Measurements from ENCODE around the gene DPF3. TPM values are rescaled to one million over a fixed set of nuclear protein-coding genes. Genes with fewer than 3 reads are reported as not detected.

DPF3 gene
- polyA plus RNA-seq, 1 donor, result 4.5 TPM

- DNase-seq, result no peak
Measured at GRCh38 chr14:72904218-72904617, 10.3 kb upstream of the DPF3 start.

- DNase-seq, result no peak
Measured at GRCh38 chr14:72903716-72904115, 9.8 kb upstream of the DPF3 start.

DNA sequence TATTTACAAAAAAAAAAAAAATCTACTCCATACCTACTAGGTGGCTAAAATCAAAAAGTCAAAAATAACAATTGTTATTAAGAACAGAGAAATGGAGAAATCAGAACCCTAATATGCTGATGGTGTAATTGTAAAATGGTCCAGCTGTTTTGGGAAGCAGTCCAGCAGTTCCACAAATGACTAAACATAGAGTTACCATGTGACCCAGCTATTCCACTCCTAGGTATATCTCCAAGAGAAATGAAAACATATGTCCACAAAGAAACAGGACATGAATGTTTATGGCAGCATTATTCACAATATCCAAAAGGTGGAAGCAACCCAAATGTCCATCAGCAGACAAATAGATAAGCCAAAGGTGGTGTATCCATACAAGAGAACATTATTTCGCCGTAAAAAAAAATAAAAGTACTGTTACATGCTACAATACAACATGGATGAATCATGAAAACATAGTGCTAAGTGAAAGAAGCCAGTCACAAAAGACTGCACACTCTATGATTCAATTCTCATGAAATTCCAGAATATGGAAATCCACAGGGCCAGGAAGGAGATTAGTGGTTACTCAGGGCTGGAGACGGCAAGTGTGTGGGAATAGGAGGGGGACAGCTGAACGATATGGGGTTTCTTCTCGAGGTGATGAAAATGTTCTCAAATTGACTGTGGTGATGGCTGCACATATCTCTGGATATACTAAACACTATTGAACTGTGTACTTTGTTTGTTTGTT lies 9.1 kb upstream of the DPF3 start:
- DNase-seq, result no peak

DNA sequence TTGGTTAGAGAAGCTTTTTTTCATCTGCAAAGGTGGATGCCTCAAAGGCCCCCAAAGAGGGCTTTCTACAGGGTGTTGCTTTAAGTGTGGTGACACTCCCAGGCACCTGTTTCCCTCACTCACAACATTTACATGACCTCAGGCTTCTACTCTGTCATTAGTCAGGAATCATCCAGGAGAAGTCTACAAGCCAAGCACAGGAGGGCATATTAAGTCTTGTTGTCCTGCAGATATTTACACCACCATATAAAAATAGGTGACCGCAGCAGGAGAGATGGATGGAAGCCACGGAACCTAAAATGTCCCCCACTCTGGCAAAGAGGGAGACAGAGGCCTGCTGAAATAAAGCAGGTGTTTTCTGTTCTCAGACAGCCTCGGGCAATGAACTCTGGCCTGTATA lies 7.5 kb upstream of the DPF3 start:
- DNase-seq, result no peak

DNA sequence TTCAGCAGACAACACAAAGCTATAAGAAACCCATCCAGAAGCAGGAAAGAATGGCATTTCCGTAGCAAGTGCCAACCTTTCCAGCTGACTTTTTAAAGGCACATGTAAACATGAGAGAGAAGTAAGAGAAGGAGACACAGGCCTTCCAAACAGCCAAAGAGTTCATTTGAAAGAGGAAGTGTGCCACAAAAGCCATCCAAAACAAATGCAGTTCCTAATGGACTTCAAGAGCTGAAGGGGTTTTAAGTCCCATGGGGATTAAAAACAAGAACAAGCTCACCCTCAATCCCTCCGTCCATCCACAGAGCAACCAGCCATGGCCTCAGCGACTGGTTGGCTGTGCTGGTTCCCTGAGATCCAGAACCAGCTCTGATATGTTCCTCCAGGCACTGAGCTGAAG lies 4.5 kb upstream of the DPF3 start:
- DNase-seq, result no peak

- no peak for DNase-seq
Measured at GRCh38 chr14:72894623-72895378, 900 bp upstream of the DPF3 start.

GRCh38 chr14:72894323-72894622 lies 372 bp upstream of the DPF3 start:
- no peak for DNase-seq

- no peak for DNase-seq
Measured at GRCh38 chr14:72892879-72893635, 844 bp downstream of the DPF3 start.

- DNase-seq, result no peak
Measured at GRCh38 chr14:72892103-72892878, 1.6 kb downstream of the DPF3 start.

DNA sequence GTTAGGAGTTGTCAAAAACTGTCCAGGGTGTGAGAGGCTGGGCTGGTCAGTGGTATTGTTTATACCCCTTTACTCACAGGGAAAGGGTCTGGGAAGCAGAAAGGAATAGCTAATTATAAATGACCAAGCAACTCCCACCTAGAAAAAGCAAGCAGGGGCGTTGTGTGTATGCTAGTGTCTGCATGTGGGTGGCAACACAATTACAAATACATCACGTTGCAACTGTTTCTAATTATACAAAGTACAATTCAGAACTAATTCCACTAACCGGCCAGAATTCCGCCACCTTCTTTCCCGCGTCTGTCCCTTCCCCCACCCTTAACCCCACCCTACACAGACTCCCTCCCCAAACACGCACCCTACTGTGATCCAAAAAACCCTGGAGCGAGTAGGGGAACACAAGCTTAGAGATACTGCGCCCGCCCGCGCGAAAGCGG lies 2.2 kb downstream of the DPF3 start:
- no peak for DNase-seq

GRCh38 chr14:72889366-72889765 lies 4.5 kb downstream of the DPF3 start:
- DNase-seq, result no peak

GRCh38 chr14:72888636-72889201 lies 5.2 kb downstream of the DPF3 start:
- DNase-seq, result no peak

DNA sequence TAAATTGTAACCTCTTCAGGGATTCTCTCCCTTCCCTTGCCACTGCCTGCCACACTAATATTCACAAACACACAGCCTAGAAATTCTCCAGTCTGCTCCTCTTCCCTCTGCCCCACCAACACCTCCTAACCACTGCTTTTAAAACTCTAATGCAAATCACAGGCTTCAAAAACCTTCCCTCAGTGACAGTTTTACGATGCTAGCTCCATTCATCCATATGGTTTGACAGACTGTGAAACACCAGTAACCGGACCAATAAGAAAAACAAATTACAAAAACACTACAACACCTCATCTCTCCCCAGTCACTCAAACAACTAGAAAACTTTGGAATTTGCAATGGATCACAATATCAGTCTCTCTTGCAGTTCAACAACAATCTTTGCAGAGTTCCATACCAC lies 5.7 kb downstream of the DPF3 start:
- DNase-seq, result no peak

DNA sequence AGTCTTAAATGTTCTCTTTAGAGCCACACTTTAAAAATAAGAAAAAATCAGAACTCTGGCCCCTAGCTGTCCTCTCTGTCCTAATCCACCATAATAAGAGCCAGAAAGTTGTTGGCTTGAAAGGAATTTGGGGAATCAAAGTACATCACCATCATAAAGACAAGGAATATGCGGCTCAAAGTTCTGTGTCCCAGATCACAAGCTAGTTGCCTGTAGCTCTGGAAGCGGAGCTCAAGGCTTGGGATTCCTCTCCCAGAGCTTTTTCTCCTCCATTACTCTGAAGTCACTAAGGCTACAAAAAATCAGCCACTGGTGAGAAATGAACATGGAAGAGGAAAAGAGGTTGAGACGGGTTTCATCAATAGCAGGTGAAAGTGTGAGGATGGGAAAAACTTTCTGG lies 6.4 kb downstream of the DPF3 start:
- no peak for DNase-seq

GRCh38 chr14:72884386-72884785 lies 9.5 kb downstream of the DPF3 start:
- no peak for DNase-seq

DNA sequence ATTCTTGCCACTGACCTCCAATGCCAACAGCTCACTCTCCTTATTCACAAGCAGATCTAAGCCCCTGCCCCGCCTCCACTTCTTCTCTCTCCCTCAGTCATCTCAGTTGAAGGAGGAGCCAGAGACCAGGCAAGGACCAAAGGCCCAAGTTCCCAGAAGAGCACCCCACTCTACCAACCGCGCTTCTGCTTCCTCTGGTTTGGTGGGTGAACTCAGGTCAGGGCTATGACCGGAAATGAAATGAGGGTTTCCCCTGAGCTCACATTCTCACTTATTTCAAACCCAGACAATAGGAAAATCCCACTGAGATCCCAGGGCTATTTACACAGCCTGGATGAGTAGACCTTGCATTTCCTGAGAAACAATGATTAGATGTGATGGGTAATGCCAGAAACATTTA lies 9.9 kb downstream of the DPF3 start:
- no peak for DNase-seq

- no peak for DNase-seq
Measured at GRCh38 chr14:72883109-72883508, 10.8 kb downstream of the DPF3 start.

DNA sequence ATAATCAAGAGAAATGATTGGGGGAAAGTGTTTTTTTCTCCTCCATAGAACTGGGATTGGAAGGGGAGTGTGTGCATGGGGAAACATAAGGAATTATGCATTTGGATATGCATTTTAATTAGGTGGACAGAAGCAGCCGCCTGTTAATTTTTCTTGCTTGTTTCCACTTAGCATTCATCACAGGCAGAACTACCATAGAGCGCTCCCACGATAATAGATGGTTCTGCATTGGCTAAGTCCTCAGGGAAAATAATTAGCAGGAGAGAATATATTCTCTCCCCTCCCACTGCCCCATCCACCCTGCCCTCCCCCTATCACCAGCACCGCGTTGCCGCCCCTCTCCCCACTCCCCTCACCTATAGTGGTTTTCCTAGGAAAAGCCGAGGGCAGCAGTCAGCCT lies 11.4 kb downstream of the DPF3 start:
- no peak for DNase-seq

GRCh38 chr14:72882047-72882446 lies 11.9 kb downstream of the DPF3 start:
- no peak for DNase-seq

DNA sequence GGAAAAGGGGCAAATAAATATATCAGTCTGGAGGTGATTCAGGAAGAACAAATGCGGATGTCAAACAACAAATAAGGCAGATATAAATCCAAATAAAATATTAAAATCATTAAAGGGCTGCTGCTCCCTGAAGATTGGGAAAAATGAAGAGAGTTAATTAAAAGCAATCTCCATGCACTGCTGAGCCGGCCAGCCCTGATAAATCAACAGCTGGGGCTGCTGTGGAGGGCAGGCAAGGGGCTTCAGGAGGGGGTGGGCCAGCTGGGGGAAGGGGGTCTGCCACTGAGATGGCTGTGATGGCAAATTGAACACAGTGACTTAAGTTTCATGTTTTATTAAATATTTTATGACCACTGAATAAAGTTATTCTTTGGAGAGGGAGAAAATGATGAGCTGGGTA lies 12.4 kb downstream of the DPF3 start:
- DNase-seq, result no peak

DNA sequence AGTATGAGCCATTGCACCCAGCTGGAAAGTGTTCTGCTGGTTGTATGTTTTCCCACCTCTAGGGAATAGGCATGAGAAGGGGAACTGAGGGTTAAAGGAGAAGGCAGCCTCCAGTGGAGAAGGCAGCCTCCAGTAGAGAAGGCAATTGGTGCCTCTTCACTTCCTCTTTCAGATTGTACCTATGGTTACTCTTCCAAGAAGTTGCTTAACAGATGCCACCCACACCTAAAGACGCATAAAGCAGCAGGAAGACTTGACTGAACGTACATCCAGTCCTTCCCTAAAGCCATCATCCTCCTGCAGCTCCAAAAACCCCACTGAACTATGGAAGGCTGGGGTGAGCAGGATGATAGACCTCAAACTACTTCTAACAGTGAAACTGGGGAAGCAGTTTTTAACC lies 13.1 kb downstream of the DPF3 start:
- DNase-seq, result no peak

GRCh38 chr14:72880164-72880563 lies 13.7 kb downstream of the DPF3 start:
- no peak for DNase-seq

GRCh38 chr14:72879431-72879830 lies 14.5 kb downstream of the DPF3 start:
- no peak for DNase-seq
